Activated naive CD8-positive, alpha-beta T cell treated with anti-CD3 and anti-CD28 coated beads, Interleukin-2, amount 50 U/mL, for 24 hours (primary cell): ENCODE data around the gene CEP83.
A peak's percentile ranks its signal among the peaks of the same experiment; 100 is the strongest.
"Not testable (repeated sequence)": the region's sequence is repeated elsewhere in the genome, so short reads cannot be mapped to it uniquely, and the experiment has no call there.

Source experiments
- ATAC-seq: fragments of 150-1000 bp; cut with Tn5 transposase; one replicate; pipeline ENCODE4 v1.10.0; 2021
- DNase-seq: peaks from one replicate; pipeline ENCODE4 v3.0.0; 2021
- H3K27ac Mint-ChIP-seq: one replicate; pipeline ENCODE4 v1.8.0; 2021; ENCODE audit warnings: mild to moderate bottlenecking, mixed read lengths
- H3K27me3 Mint-ChIP-seq: one replicate; pipeline ENCODE4 v1.8.0; 2021; ENCODE audit warnings: mixed read lengths
- H3K36me3 Mint-ChIP-seq: one replicate; pipeline ENCODE4 v1.8.0; 2021; ENCODE audit warnings: low read depth, mixed read lengths
- H3K4me1 Mint-ChIP-seq: one replicate; pipeline ENCODE4 v1.8.0; 2021; ENCODE audit warnings: mixed read lengths
- H3K4me3 Mint-ChIP-seq: one replicate; pipeline ENCODE4 v1.8.0; 2021; ENCODE audit warnings: mild to moderate bottlenecking, moderate library complexity, mixed read lengths
- H3K9me3 Mint-ChIP-seq: one replicate; pipeline ENCODE4 v1.8.0; 2021; ENCODE audit warnings: mixed read lengths

CEP83 gene

DNA sequence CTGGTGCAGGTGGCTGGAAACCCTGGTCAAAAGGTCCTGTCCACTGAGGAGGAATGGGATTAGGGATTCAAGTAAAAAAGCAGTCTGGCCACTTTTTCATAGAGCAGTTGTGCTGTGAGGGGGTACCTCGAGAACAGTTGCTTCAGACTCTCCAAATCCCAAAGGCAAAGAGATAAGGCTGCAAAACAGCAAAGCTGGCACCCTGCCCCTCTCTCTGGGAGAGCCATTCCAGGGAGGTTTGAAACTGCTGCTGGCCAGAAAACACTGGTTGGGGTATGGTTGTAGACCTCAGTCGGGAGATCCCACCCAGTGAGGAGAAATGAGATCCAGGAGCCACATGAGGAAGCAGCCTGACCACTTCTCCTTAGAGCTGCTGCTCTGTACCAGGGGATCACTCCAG, 137.3 kb downstream of the CEP83 start:
- DNase-seq (no peak), ATAC-seq (no peak)
- H3K9me3 Mint-ChIP-seq = peaks cover 42% of the 10 kb centered on the region
- H3K4me1 Mint-ChIP-seq = peaks cover 24% of the 10 kb centered on the region
- no peak overlapping the region for H3K27ac Mint-ChIP-seq
- peaks cover 85% of the 10 kb centered on the region for H3K36me3 Mint-ChIP-seq
- no peaks in the 10 kb centered on the region for H3K27me3 Mint-ChIP-seq
- H3K4me3 Mint-ChIP-seq = no peak overlapping the region

GRCh38 chr12:94320109-94320508, 139.6 kb downstream of the CEP83 start:
- Mint-ChIP-seq H3K36me3 (peaks cover 75% of the 10 kb centered on the region), H3K27me3 (no peaks in the 10 kb centered on the region), H3K4me3 (no peak overlapping the region), H3K27ac (no peak overlapping the region), H3K4me1 (peaks cover 12% of the 10 kb centered on the region), H3K9me3 (peaks cover 51% of the 10 kb centered on the region)
- DNase-seq (no peak), ATAC-seq (no peak)

- Mint-ChIP-seq H3K27ac (no peak overlapping the region), H3K9me3 (peaks cover 51% of the 10 kb centered on the region), H3K4me3 (no peak overlapping the region), H3K36me3 (peaks cover 61% of the 10 kb centered on the region), H3K4me1 (peaks cover 12% of the 10 kb centered on the region), H3K27me3 (no peaks in the 10 kb centered on the region)
- no peak for ATAC-seq
- no peak for DNase-seq
Observed at GRCh38 chr12:94318181-94318580, 141.5 kb downstream of the CEP83 start.

- H3K9me3 Mint-ChIP-seq = peaks cover 50% of the 10 kb centered on the region
- ATAC-seq, H3K4me3 Mint-ChIP-seq, DNase-seq, H3K27me3 Mint-ChIP-seq, H3K27ac Mint-ChIP-seq: not testable (repeated sequence)
- peaks cover 12% of the 10 kb centered on the region for H3K4me1 Mint-ChIP-seq
- peaks cover 60% of the 10 kb centered on the region for H3K36me3 Mint-ChIP-seq
Observed at GRCh38 chr12:94316600-94316999, 143.1 kb downstream of the CEP83 start.

DNA sequence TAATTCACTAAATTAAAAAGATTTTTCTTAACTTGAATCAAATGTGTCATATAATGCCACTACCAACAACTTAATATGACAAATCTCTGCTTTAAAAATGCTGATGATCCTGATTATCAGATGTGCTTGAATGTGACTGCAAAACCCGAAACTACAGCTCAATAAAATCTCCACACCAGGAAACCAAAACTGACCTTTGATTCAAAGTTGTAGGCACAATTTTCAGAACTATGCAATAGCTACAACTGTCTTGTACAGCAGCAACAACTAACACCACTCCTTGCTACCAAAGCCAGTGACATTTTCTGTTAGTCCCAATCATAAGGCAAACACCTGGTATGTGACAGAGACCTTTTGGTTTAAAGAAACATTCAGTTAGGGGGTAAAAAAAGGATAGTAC, 147.3 kb downstream of the CEP83 start:
- no peaks in the 10 kb centered on the region for H3K27me3 Mint-ChIP-seq
- ATAC-seq = no peak
- DNase-seq = no peak
- H3K9me3 Mint-ChIP-seq = peaks cover 9% of the 10 kb centered on the region
- no peak overlapping the region for H3K4me3 Mint-ChIP-seq
- H3K27ac Mint-ChIP-seq = no peak overlapping the region
- H3K4me1 Mint-ChIP-seq = peaks cover 15% of the 10 kb centered on the region
- H3K36me3 Mint-ChIP-seq = peaks cover 48% of the 10 kb centered on the region

GRCh38 chr12:94309373-94309772, 150.3 kb downstream of the CEP83 start:
- no peaks in the 10 kb centered on the region for H3K9me3 Mint-ChIP-seq
- ATAC-seq = no peak
- no peak overlapping the region for H3K4me3 Mint-ChIP-seq
- H3K27me3 Mint-ChIP-seq = no peaks in the 10 kb centered on the region
- peaks cover 62% of the 10 kb centered on the region for H3K36me3 Mint-ChIP-seq
- no peak overlapping the region for H3K27ac Mint-ChIP-seq
- H3K4me1 Mint-ChIP-seq = peaks cover 36% of the 10 kb centered on the region
- no peak for DNase-seq

DNA sequence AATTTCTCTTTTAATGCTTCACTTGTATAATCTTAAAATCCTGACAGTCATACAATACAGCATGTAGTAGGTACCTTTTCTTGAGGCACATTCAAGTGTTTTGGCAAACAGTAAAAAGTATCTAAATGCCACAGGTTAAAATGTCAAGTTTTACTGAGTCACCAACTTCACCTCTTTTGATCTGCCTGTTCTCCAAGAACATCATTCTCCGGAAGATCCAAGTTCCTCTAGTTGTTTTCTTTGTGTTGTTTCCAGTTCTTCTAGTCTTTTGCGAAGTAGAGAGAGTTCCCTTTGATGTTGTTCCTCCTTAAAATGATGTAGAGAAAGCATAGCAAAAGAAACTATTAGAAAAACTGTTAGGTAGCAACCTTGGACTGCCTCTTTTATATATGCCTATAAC, 151.1 kb downstream of the CEP83 start:
- H3K4me3 Mint-ChIP-seq = no peak overlapping the region
- no peaks in the 10 kb centered on the region for H3K9me3 Mint-ChIP-seq
- no peaks in the 10 kb centered on the region for H3K27me3 Mint-ChIP-seq
- H3K36me3 Mint-ChIP-seq = peaks cover 67% of the 10 kb centered on the region
- ATAC-seq (no peak), DNase-seq (no peak)
- peaks cover 43% of the 10 kb centered on the region for H3K4me1 Mint-ChIP-seq
- peak overlapping the region; percentile 1 for H3K27ac Mint-ChIP-seq

- H3K27ac Mint-ChIP-seq = peak overlapping the region; percentile 69
Observed at GRCh38 chr12:94305130-94305957, 154.3 kb downstream of the CEP83 start.

GRCh38 chr12:94304566-94305061, 155.1 kb downstream of the CEP83 start:
- H3K9me3 Mint-ChIP-seq = no peaks in the 10 kb centered on the region
- H3K36me3 Mint-ChIP-seq = peaks cover 69% of the 10 kb centered on the region
- DNase-seq (no peak), ATAC-seq (no peak)
- H3K27ac Mint-ChIP-seq = no peak overlapping the region
- H3K27me3 Mint-ChIP-seq = no peaks in the 10 kb centered on the region
- peaks cover 44% of the 10 kb centered on the region for H3K4me1 Mint-ChIP-seq
- H3K4me3 Mint-ChIP-seq = no peak overlapping the region

More at GRCh38 chr12:94305130-94305957, 154.3 kb downstream of the CEP83 start:
- peak overlapping the region; percentile 25 for H3K4me3 Mint-ChIP-seq
- DNase-seq (peak; percentile 48), ATAC-seq (peak; percentile 95)
- no peaks in the 10 kb centered on the region for H3K9me3 Mint-ChIP-seq
- H3K4me1 Mint-ChIP-seq = peaks cover 46% of the 10 kb centered on the region
- H3K27me3 Mint-ChIP-seq = no peaks in the 10 kb centered on the region
- H3K36me3 Mint-ChIP-seq = peaks cover 66% of the 10 kb centered on the region

- Mint-ChIP-seq H3K36me3 (peaks cover 66% of the 10 kb centered on the region), H3K4me1 (peaks cover 39% of the 10 kb centered on the region), H3K27ac (no peak overlapping the region)
Observed at GRCh38 chr12:94304012-94304411, 155.7 kb downstream of the CEP83 start.

GRCh38 chr12:94299846-94300245, 159.8 kb downstream of the CEP83 start:
- H3K27me3 Mint-ChIP-seq = no peaks in the 10 kb centered on the region
- DNase-seq (no peak), ATAC-seq (no peak)
- peaks cover 60% of the 10 kb centered on the region for H3K36me3 Mint-ChIP-seq
- no peaks in the 10 kb centered on the region for H3K9me3 Mint-ChIP-seq
- no peak overlapping the region for H3K27ac Mint-ChIP-seq
- no peak overlapping the region for H3K4me3 Mint-ChIP-seq
- peaks cover 22% of the 10 kb centered on the region for H3K4me1 Mint-ChIP-seq

More at GRCh38 chr12:94304012-94304411, 155.7 kb downstream of the CEP83 start:
- no peak for DNase-seq
- no peak for ATAC-seq
- H3K4me3 Mint-ChIP-seq = no peak overlapping the region
- H3K27me3 Mint-ChIP-seq = no peaks in the 10 kb centered on the region
- H3K9me3 Mint-ChIP-seq = no peaks in the 10 kb centered on the region

DNA sequence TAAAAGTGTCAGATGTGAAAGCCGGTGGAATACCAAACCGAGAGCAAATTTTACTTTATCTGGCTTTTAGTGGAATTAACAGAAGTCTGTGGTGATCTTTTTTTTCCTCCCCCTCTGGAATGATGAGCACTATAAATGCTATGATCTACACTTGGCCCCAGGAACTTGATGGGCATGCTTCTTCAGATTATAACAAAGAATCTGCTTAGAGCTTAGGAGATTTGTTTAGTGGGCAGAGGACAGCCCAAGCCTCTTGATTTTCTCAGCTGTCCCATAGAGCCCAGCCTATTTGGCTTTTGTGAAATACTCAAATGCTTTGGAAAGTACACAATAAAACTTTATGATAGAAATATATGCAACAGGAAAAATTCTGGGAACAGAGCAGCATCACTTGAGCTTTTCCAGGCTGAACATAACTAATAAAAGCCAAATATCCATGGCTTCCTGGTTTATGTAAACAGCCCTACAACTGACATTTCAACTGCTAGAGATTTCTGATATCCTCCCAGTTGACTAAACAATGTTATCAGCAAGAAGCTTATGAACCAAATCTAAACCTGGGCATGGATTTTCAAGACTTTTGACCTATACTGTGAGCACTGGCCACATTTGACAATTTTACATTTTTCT, 161.7 kb downstream of the CEP83 start:
- Mint-ChIP-seq H3K9me3 (no peaks in the 10 kb centered on the region), H3K4me3 (no peak overlapping the region), H3K27ac (no peak overlapping the region), H3K4me1 (peaks cover 10% of the 10 kb centered on the region), H3K36me3 (peaks cover 52% of the 10 kb centered on the region), H3K27me3 (no peaks in the 10 kb centered on the region)
- ATAC-seq = no peak
- no peak for DNase-seq

DNA sequence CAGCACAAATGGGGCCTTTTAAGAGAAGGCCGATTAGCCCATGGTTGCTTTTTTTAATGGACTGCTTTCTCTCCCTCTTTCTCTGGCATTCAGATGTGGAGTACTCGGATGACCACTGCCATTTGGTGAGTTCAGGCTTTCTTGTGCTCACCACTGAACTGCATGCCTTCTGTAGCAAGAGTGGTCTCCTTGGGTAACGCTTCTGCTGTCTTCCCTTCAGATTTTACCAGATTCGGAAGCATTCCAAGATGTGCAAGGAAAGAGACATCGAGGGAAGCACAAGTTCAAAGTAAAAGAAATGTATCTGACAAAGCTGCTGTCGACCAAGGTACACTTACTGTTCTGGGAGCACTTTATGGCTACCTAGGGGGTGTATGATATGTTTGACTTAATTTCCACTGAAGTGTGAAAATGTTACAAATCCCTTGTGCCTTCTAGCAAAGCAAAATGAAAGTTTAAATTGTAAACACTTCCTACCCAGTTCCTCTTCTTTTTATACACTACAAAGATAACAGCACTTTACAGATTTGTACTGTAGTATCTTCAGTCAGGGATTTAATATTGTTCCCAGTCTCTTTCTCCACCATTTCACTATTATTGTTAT, 162.5 kb downstream of the CEP83 start:
- Mint-ChIP-seq H3K9me3 (no peaks in the 10 kb centered on the region), H3K4me3 (no peak overlapping the region), H3K27me3 (no peaks in the 10 kb centered on the region), H3K36me3 (peaks cover 47% of the 10 kb centered on the region), H3K4me1 (peaks cover 8% of the 10 kb centered on the region), H3K27ac (no peak overlapping the region)
- DNase-seq = no peak
- ATAC-seq = no peak

- Mint-ChIP-seq H3K4me3 (no peak overlapping the region), H3K36me3 (peaks cover 14% of the 10 kb centered on the region), H3K4me1 (no peaks in the 10 kb centered on the region), H3K9me3 (no peaks in the 10 kb centered on the region), H3K27ac (no peak overlapping the region), H3K27me3 (no peaks in the 10 kb centered on the region)
- DNase-seq (no peak), ATAC-seq (no peak)
Observed at GRCh38 chr12:94290353-94290752, 169.3 kb downstream of the CEP83 start.
